ENCODE data around the gene AXDND1. TPM values are rescaled to one million over a fixed set of nuclear protein-coding genes. Genes with fewer than 3 reads are reported as not detected.
"Not testable (repeated sequence)": the region's sequence is repeated elsewhere in the genome, so short reads cannot be mapped to it uniquely, and the experiment has no call there.

The AXDND1 gene
- polyA plus RNA-seq, 3 donors, result 10.5 to 12.7 (median 11.5) TPM

GRCh38 chr1:179361631-179362030, 4.1 kb upstream of the AXDND1 start:
- DNase-seq (ENCODE audit: low read depth in 3 of 3, low spot score in 2 of 3), result not testable (repeated sequence)

GRCh38 chr1:179366093-179366800, 476 bp downstream of the AXDND1 start:
- peak in 1 of 3 donors; percentile 36 for DNase-seq (ENCODE audit: low read depth in 3 of 3, low spot score in 2 of 3)

- DNase-seq (ENCODE audit: low read depth in 3 of 3, low spot score in 2 of 3), result peak; percentile 39 to 53 (median 50)
Measured at GRCh38 chr1:179369751-179370341, 4.1 kb downstream of the AXDND1 start.

- DNase-seq (ENCODE audit: low read depth in 3 of 3, low spot score in 2 of 3), result no peak
Measured at GRCh38 chr1:179372160-179372559, 6.4 kb downstream of the AXDND1 start.

- no peak for DNase-seq (ENCODE audit: low read depth in 3 of 3, low spot score in 2 of 3)
Measured at GRCh38 chr1:179376223-179376622, 10.5 kb downstream of the AXDND1 start.

GRCh38 chr1:179380299-179380698, 14.5 kb downstream of the AXDND1 start:
- DNase-seq (ENCODE audit: low read depth in 3 of 3, low spot score in 2 of 3), result no peak

- DNase-seq (ENCODE audit: low read depth in 3 of 3, low spot score in 2 of 3), result no peak
Measured at GRCh38 chr1:179384027-179384426, 18.3 kb downstream of the AXDND1 start.

GRCh38 chr1:179385510-179385909, 19.7 kb downstream of the AXDND1 start:
- DNase-seq (ENCODE audit: low read depth in 3 of 3, low spot score in 2 of 3), result no peak

- DNase-seq (ENCODE audit: low read depth in 3 of 3, low spot score in 2 of 3), result no peak
Measured at GRCh38 chr1:179393721-179394120, 27.9 kb downstream of the AXDND1 start.

GRCh38 chr1:179399399-179399798, 33.6 kb downstream of the AXDND1 start:
- not testable (repeated sequence) for DNase-seq (ENCODE audit: low read depth in 3 of 3, low spot score in 2 of 3)

GRCh38 chr1:179417760-179418159, 52.0 kb downstream of the AXDND1 start:
- DNase-seq (ENCODE audit: low read depth in 3 of 3, low spot score in 2 of 3), result not testable (repeated sequence)

- not testable (repeated sequence) for DNase-seq (ENCODE audit: low read depth in 3 of 3, low spot score in 2 of 3)
Measured at GRCh38 chr1:179418706-179419105, 52.9 kb downstream of the AXDND1 start.

GRCh38 chr1:179424610-179425009, 58.8 kb downstream of the AXDND1 start:
- DNase-seq (ENCODE audit: low read depth in 3 of 3, low spot score in 2 of 3), result no peak

- DNase-seq (ENCODE audit: low read depth in 3 of 3, low spot score in 2 of 3), result no peak
Measured at GRCh38 chr1:179425186-179425585, 59.4 kb downstream of the AXDND1 start.

- DNase-seq (ENCODE audit: low read depth in 3 of 3, low spot score in 2 of 3), result no peak
Measured at GRCh38 chr1:179437171-179437570, 71.4 kb downstream of the AXDND1 start.

- DNase-seq (ENCODE audit: low read depth in 3 of 3, low spot score in 2 of 3), result not testable (repeated sequence)
Measured at GRCh38 chr1:179439646-179440045, 73.9 kb downstream of the AXDND1 start.

GRCh38 chr1:179440301-179440700, 74.5 kb downstream of the AXDND1 start:
- not testable (repeated sequence) for DNase-seq (ENCODE audit: low read depth in 3 of 3, low spot score in 2 of 3)

- no peak for DNase-seq (ENCODE audit: low read depth in 3 of 3, low spot score in 2 of 3)
Measured at GRCh38 chr1:179440971-179441370, 75.2 kb downstream of the AXDND1 start.

GRCh38 chr1:179441501-179441900, 75.7 kb downstream of the AXDND1 start:
- DNase-seq (ENCODE audit: low read depth in 3 of 3, low spot score in 2 of 3), result peak in 1 of 3 donors; percentile 15

- not testable (repeated sequence) for DNase-seq (ENCODE audit: low read depth in 3 of 3, low spot score in 2 of 3)
Measured at GRCh38 chr1:179442846-179443245, 77.1 kb downstream of the AXDND1 start.

- no peak for DNase-seq (ENCODE audit: low read depth in 3 of 3, low spot score in 2 of 3)
Measured at GRCh38 chr1:179445593-179445992, 79.8 kb downstream of the AXDND1 start.

- DNase-seq (ENCODE audit: low read depth in 3 of 3, low spot score in 2 of 3), result no peak
Measured at GRCh38 chr1:179447489-179447888, 81.7 kb downstream of the AXDND1 start.
